Ramos (cell line): Measurements from ENCODE around the gene CTXND1.

ENCODE experiments used
- in situ Hi-C: fragments of 300-500 bp; cut with MboI; formaldehyde crosslinking; loops from one replicate; pipeline ENCODE4 v1.14.3; 2022; ENCODE audit warnings: low sequenced_read_pairs; ENCODE audit not compliant: unreplicated experiment

CTXND1 gene

GRCh38 chr15:80260551-80260950 is 8.5 kb upstream of the CTXND1 start:
- in situ Hi-C loops, result no loop called here

GRCh38 chr15:80259942-80260510 is 8.0 kb upstream of the CTXND1 start:
- in situ Hi-C loops, result no loop called here

GRCh38 chr15:80251428-80252120 is 439 bp downstream of the CTXND1 start:
- in situ Hi-C loops, result no loop called here

- in situ Hi-C loops, result no loop called here
Measured at GRCh38 chr15:80250614-80251427, 1.2 kb downstream of the CTXND1 start.

- in situ Hi-C loops, result no loop called here
Measured at GRCh38 chr15:80249973-80250372, 2.0 kb downstream of the CTXND1 start.

- in situ Hi-C loops, result no loop called here
Measured at GRCh38 chr15:80247320-80247719, 4.7 kb downstream of the CTXND1 start.

GRCh38 chr15:80246425-80246894 is 5.6 kb downstream of the CTXND1 start:
- in situ Hi-C loops, result no loop called here

GRCh38 chr15:80242802-80243201 is 9.2 kb downstream of the CTXND1 start:
- in situ Hi-C loops, result no loop called here

GRCh38 chr15:80242132-80242769 is 9.8 kb downstream of the CTXND1 start:
- in situ Hi-C loops, result no loop called here

GRCh38 chr15:80241508-80241907 is 10.5 kb downstream of the CTXND1 start:
- in situ Hi-C loops, result no loop called here

GRCh38 chr15:80240276-80240675 is 11.7 kb downstream of the CTXND1 start:
- in situ Hi-C loops, result no loop called here

- in situ Hi-C loops, result no loop called here
Measured at GRCh38 chr15:80234883-80235282, 17.1 kb downstream of the CTXND1 start.

GRCh38 chr15:80233581-80233980 is 18.4 kb downstream of the CTXND1 start:
- in situ Hi-C loops, result no loop called here

GRCh38 chr15:80231371-80231770 is 20.6 kb downstream of the CTXND1 start:
- in situ Hi-C loops, result no loop called here

- in situ Hi-C loops, result no loop called here
Measured at GRCh38 chr15:80228959-80229610, 22.9 kb downstream of the CTXND1 start.

- in situ Hi-C loops, result no loop called here
Measured at GRCh38 chr15:80219955-80220354, 32.1 kb downstream of the CTXND1 start.

GRCh38 chr15:80217327-80217900 is 34.6 kb downstream of the CTXND1 start:
- in situ Hi-C loops, result no loop called here

GRCh38 chr15:80216911-80217310 is 35.1 kb downstream of the CTXND1 start:
- in situ Hi-C loops, result no loop called here

GRCh38 chr15:80216141-80216540 is 35.9 kb downstream of the CTXND1 start:
- in situ Hi-C loops, result no loop called here

- in situ Hi-C loops, result no loop called here
Measured at GRCh38 chr15:80214910-80215309, 37.1 kb downstream of the CTXND1 start.
